OCI-LY3 (cell line): ENCODE data around the gene FMO2.

Experiments used
- H2AFZ ChIP-seq: fragments of 200-600, 300-600 bp; shearing (Covaris generic); 2 replicates; pipeline ENCODE4 v1.6.0; 2014; ENCODE audit warnings: antibody characterized with exemption, low read depth, low read length
- H3K27ac ChIP-seq: fragments of 200-600, 300-600 bp; sonication (generic); 2 replicates; pipeline ENCODE4 v1.5.1; 2014; ENCODE audit warnings: mild to moderate bottlenecking, low read length, moderate library complexity, mixed read lengths
- H3K27me3 ChIP-seq: fragments of 200-600, 300-600 bp; sonication (generic); 2 replicates; pipeline ENCODE4 v1.6.1; 2014; ENCODE audit warnings: low read depth, low read length, mixed read lengths
- H3K36me3 ChIP-seq: fragments of 200-600, 300-600 bp; sonication (generic); replicated peaks from 2 replicates; pipeline ENCODE3; 2014; ENCODE audit warnings: low read depth, low read length, mixed read lengths
- H3K4me1 ChIP-seq: fragments of 300-600, 200-600 bp; sonication (generic); 2 replicates; pipeline ENCODE4 v1.6.1; 2014; ENCODE audit warnings: low read length, mixed read lengths
- H3K4me2 ChIP-seq: fragments of 200-600, 300-600 bp; sonication (generic); 2 replicates; pipeline ENCODE4 v1.6.1; 2014; ENCODE audit warnings: low read length, mixed read lengths
- H3K4me3 ChIP-seq: fragments of 300-600, 200-600 bp; sonication (generic); 2 replicates; pipeline ENCODE4 v1.5.1; 2014; ENCODE audit warnings: antibody characterized with exemption, mild to moderate bottlenecking, low read length, moderate library complexity
- H3K79me2 ChIP-seq: fragments of 300-600, 200-600 bp; shearing (Covaris generic); 2 replicates; pipeline ENCODE4 v1.6.1; 2014; ENCODE audit warnings: mild to moderate bottlenecking, low read length, mixed read lengths
- H3K9ac ChIP-seq: fragments of 300-600, 200-600 bp; shearing (Covaris generic); 2 replicates; pipeline ENCODE4 v1.6.0; 2014; ENCODE audit warnings: mild to moderate bottlenecking, low read length, moderate library complexity
- H3K9me3 ChIP-seq: fragments of 200-600, 300-600 bp; shearing (Covaris generic); 2 replicates; pipeline ENCODE4 v1.6.1; 2014; ENCODE audit warnings: low read length, mixed read lengths; ENCODE audit not compliant: insufficient read depth
- H4K20me1 ChIP-seq: fragments of 200-600, 300-600 bp; sonication (generic); 2 replicates; pipeline ENCODE4 v1.6.1; 2016; ENCODE audit warnings: low read length, mixed read lengths; ENCODE audit not compliant: insufficient read depth
- EZH2phosphoT487 ChIP-seq: fragments of 200-600 bp; shearing (Covaris generic); IDR thresholded peaks from 2 replicates; pipeline ENCODE4 v1.6.1; 2018; ENCODE audit warnings: antibody characterized with exemption, mixed run types, low read depth
- TF ChIP-seq, protein P1 (sequence below): fragments of 200-600, 300-600 bp; sonication (generic); IDR thresholded peaks from 2 replicates; pipeline ENCODE4 v1.5.1; 2014; ENCODE audit warnings: antibody characterized with exemption, low read length, low read depth

The FMO2 gene

DNA sequence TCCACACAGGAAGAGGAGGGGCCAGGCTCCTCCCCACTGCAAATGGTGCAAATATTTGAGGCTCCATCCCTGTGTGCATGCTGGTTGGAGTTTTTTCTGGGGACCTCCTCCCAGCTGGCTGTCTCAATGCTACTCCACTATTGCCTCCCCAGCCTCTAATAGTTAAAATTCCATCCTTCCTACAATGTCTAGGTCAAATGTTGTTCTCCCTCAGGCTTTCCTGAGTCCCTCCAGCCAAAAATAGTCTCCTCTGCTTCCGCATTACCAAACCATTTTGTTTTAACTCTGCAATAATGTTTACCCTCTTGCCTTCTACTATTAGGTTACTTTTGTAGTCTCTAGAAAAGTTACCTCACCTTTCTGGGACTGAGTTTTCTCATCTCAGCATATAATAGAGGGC lies 33.6 kb downstream of the FMO2 start:
- H3K36me3 ChIP-seq: peaks cover 9% of the 10 kb centered on the region
- H3K27ac ChIP-seq: no peak overlapping the region

DNA sequence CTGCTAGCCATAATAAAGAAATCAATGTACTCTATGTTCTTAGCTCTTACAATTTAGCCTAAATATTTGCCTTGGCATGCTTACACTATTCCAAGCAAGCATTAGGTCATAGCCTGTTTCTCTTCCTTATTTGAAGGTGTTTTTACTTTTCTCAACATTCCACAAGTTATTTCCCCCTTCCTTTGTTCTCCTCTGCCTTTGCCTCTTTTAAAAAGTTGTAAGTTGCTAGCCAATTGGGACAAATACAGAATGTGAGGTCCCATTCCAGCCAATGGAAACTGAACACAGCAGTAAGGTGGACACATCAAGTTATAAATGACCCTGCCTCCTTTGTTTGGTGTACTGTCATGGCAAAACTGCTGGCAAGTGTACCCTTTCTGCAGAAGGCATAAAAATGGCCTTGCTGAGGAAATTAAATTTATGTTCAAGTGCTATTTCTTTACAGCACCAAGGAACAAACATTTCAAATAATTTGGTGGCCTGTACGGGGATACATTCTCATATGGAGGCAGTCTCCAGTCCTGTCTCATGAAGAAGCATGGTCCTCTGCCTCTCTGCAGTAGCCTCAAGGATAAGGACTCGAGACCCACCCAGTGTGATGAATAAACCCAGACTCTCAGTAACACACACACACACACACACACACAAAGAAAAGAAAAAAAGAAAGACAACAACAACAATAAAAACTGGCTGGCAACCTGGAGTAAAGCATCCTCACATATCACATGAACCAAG lies 34.4 kb downstream of the FMO2 start:
- Histone ChIP-seq H3K36me3 (peaks cover 9% of the 10 kb centered on the region), H3K4me1 (peaks cover 40% of the 10 kb centered on the region), H3K4me2 (peak overlapping the region; percentile 23), H3K4me3 (no peak overlapping the region), H3K79me2 (peaks cover 7% of the 10 kb centered on the region; the same call in 1 of the 2 replicates), H3K9ac (no peak overlapping the region), H2AFZ (no peak overlapping the region), H4K20me1 (no peaks in the 10 kb centered on the region), H3K27ac (no peak overlapping the region), H3K27me3 (no peaks in the 10 kb centered on the region), H3K9me3 (no peaks in the 10 kb centered on the region)
- no peak for TF ChIP-seq EZH2phosphoT487
- TF ChIP-seq, protein P1, sequence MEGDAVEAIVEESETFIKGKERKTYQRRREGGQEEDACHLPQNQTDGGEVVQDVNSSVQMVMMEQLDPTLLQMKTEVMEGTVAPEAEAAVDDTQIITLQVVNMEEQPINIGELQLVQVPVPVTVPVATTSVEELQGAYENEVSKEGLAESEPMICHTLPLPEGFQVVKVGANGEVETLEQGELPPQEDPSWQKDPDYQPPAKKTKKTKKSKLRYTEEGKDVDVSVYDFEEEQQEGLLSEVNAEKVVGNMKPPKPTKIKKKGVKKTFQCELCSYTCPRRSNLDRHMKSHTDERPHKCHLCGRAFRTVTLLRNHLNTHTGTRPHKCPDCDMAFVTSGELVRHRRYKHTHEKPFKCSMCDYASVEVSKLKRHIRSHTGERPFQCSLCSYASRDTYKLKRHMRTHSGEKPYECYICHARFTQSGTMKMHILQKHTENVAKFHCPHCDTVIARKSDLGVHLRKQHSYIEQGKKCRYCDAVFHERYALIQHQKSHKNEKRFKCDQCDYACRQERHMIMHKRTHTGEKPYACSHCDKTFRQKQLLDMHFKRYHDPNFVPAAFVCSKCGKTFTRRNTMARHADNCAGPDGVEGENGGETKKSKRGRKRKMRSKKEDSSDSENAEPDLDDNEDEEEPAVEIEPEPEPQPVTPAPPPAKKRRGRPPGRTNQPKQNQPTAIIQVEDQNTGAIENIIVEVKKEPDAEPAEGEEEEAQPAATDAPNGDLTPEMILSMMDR: no peak

More for the DNA sequence above, 33.6 kb downstream of the FMO2 start:
- Histone ChIP-seq H3K4me3 (no peak overlapping the region), H3K79me2 (peaks cover 7% of the 10 kb centered on the region; the same call in 1 of the 2 replicates), H4K20me1 (no peaks in the 10 kb centered on the region), H3K27me3 (no peaks in the 10 kb centered on the region), H2AFZ (no peak overlapping the region), H3K9me3 (no peaks in the 10 kb centered on the region), H3K4me1 (peaks cover 37% of the 10 kb centered on the region), H3K4me2 (no peak overlapping the region), H3K9ac (no peak overlapping the region)
- TF ChIP-seq EZH2phosphoT487: no peak
- TF ChIP-seq, protein P1: no peak

DNA sequence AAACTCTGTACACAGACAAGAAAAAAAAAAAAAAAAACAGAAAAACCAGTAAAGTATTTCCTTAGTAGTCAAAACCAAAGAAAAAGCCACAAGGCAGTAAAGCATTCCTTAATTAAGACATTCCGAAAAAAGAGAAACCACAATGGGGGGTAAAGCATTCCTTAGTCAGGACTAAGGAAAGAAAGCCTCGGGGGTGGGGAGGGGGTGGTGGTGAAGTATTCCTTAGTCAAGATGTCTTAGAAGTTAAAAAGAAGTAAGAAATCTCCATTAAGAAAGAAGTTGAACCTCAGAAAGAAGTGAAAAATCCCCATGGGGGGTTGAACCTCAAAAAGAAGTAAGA lies 35.0 kb downstream of the FMO2 start:
- H3K79me2 ChIP-seq: peaks cover 7% of the 10 kb centered on the region; the same call in 1 of the 2 replicates
- H3K27ac ChIP-seq: no peak overlapping the region
- H3K9me3 ChIP-seq: no peaks in the 10 kb centered on the region
- H3K4me1 ChIP-seq: peaks cover 42% of the 10 kb centered on the region
- H2AFZ ChIP-seq: no peak overlapping the region
- no peaks in the 10 kb centered on the region for H4K20me1 ChIP-seq
- H3K36me3 ChIP-seq: peaks cover 13% of the 10 kb centered on the region
- H3K9ac ChIP-seq: no peak overlapping the region
- H3K4me2 ChIP-seq: peak overlapping the region; percentile 23
- H3K27me3 ChIP-seq: no peaks in the 10 kb centered on the region
- TF ChIP-seq EZH2phosphoT487: no peak
- TF ChIP-seq, protein P1: no peak
- H3K4me3 ChIP-seq: no peak overlapping the region

DNA sequence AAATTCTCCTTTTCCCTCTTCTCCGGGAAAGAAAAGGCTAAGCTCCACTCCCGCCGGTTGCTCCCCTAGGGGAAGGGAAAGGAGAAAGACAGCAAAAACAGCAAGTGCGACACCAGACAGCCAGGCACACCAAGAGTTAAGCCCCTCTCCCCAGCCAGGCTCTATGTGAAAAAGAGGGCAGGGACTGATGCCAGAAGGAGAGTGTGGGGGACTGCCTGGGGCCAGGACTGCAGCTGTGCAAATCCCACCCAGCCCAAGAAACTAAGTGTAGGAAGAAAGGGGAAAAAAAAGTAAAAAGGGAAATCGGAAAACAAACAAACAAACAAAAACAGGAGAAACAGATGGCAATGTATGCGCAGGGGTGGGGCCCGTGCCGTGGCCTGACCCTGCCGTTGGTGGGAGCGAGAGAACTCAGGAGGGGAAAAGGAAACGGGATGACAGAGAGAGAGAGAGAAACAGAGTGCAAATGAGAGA lies 35.5 kb downstream of the FMO2 start:
- Histone ChIP-seq H2AFZ (no peak overlapping the region), H3K9me3 (no peaks in the 10 kb centered on the region), H3K4me3 (no peak overlapping the region), H3K36me3 (peaks cover 17% of the 10 kb centered on the region), H3K4me2 (no peak overlapping the region), H3K27ac (no peak overlapping the region), H4K20me1 (no peaks in the 10 kb centered on the region), H3K27me3 (no peaks in the 10 kb centered on the region), H3K79me2 (peaks cover 7% of the 10 kb centered on the region; the same call in 1 of the 2 replicates), H3K4me1 (peaks cover 42% of the 10 kb centered on the region), H3K9ac (no peak overlapping the region)
- TF ChIP-seq, protein P1: no peak
- no peak for TF ChIP-seq EZH2phosphoT487
